K562 (cell line): Measurements from ENCODE around the gene EEF1A1. TPM values are rescaled to one million over a fixed set of nuclear protein-coding genes. Genes with fewer than 3 reads are reported as not detected.
A peak's percentile ranks its signal among the peaks of the same experiment; 100 is the strongest.

Experiments
- ADNP ChIP-seq: fragments of 200-800 bp; sonication (Bioruptor generic); IDR thresholded peaks from 2 replicates; pipeline ENCODE4 v1.6.1; 2016; ENCODE audit warnings: missing genetic modification characterization, missing compliant biosample characterization
- ATF7 ChIP-seq: fragments of 450-650 bp; IDR thresholded peaks from 2 replicates; pipeline ENCODE4 v1.7.1; 2014; ENCODE audit warnings: mild to moderate bottlenecking, moderate library complexity
- BHLHE40 ChIP-seq: IDR thresholded peaks from 2 replicates; pipeline ENCODE4 v1.6.1; 2011; ENCODE audit warnings: low read length, improper control_type of control experiment
- CEBPG ChIP-seq, 3 experiments: fragments of 200-800 bp in 1 of 3; sonication (Bioruptor generic) in 1 of 3; sonication (generic) in 1 of 3; formaldehyde crosslinking in 1 of 3; IDR thresholded peaks in 2 of 3; conservative IDR thresholded peaks in 1 of 3; 2 replicates each; pipeline versions ENCODE4 v1.6.1 to v1.8.0; 2016 to 2022; ENCODE audit warnings: missing compliant biosample characterization in 2 of 3, missing genetic modification characterization in 2 of 3, mild to moderate bottlenecking in 1 of 3, missing genetic modification reagents in 1 of 3
- COPS2 ChIP-seq: fragments of 450-650 bp; conservative IDR thresholded peaks from 2 replicates; pipeline ENCODE4 v1.6.1; 2016; ENCODE audit warnings: mild to moderate bottlenecking, moderate library complexity
- ELF1 ChIP-seq: fragments of 200-800 bp; sonication (Bioruptor generic); IDR thresholded peaks from 2 replicates; pipeline ENCODE4 v1.6.1; 2016; ENCODE audit warnings: missing genetic modification characterization, missing compliant biosample characterization
- IRF9 ChIP-seq: fragments of 450-650 bp; IDR thresholded peaks from 2 replicates; pipeline ENCODE4 v1.6.1; 2016; ENCODE audit warnings: missing biosample characterization, missing genetic modification characterization
- L3MBTL2 ChIP-seq: fragments of 450-650 bp; IDR thresholded peaks from 2 replicates; pipeline ENCODE4 v1.6.1; 2016; ENCODE audit warnings: mild to moderate bottlenecking, moderate library complexity
- NR2C2 ChIP-seq, 2 experiments: fragments of 200-800 bp in 1 of 2; sonication (Bioruptor generic) in 1 of 2; sonication (generic) in 1 of 2; formaldehyde crosslinking in 1 of 2; IDR thresholded peaks; 2 replicates each; pipeline versions ENCODE4 v1.6.1 to v1.8.0; 2016 to 2022; ENCODE audit warnings: mild to moderate bottlenecking in 1 of 2, missing compliant biosample characterization in 1 of 2, missing genetic modification characterization in 1 of 2, missing genetic modification reagents in 1 of 2
- SMARCA4 ChIP-seq: fragments of 450-650 bp; IDR thresholded peaks from 2 replicates; pipeline ENCODE4 v1.6.1; 2016
- SMARCB1 ChIP-seq: IDR thresholded peaks from 2 replicates; pipeline ENCODE4 v1.6.1; 2011; ENCODE audit warnings: improper control_type of control experiment, low read depth; ENCODE audit not compliant: insufficient read length
- ZBTB33 ChIP-seq: sonication (generic); formaldehyde crosslinking; IDR thresholded peaks from 2 replicates; pipeline ENCODE4 v1.8.1; 2023; ENCODE audit warnings: mild to moderate bottlenecking, missing genetic modification reagents
- ZFP36 ChIP-seq: fragments of 150-350 bp; IDR thresholded peaks from 2 replicates; pipeline ENCODE4 v1.6.1; 2018; ENCODE audit warnings: low read length, low read depth; ENCODE audit not compliant: partially characterized antibody
- ZNF134 ChIP-seq: fragments of 250-450 bp; sonication (Bioruptor Pico); conservative IDR thresholded peaks from 2 replicates; pipeline ENCODE4 v1.4.0; 2020
- ZNF184 ChIP-seq: sonication (generic); formaldehyde crosslinking; IDR thresholded peaks from 2 replicates; pipeline ENCODE4 v1.5.0; 2020; ENCODE audit warnings: missing genetic modification reagents
- ZNF3 ChIP-seq: fragments of 250-450 bp; sonication (Bioruptor Pico); IDR thresholded peaks from 2 replicates; pipeline ENCODE4 v1.5.0; 2021; ENCODE audit warnings: mild to moderate bottlenecking, moderate library complexity
- ZNF589 ChIP-seq: fragments of 200-800 bp; sonication (Bioruptor generic); IDR thresholded peaks from 2 replicates; pipeline ENCODE4 v1.6.1; 2016; ENCODE audit warnings: low read depth, missing genetic modification characterization, missing compliant biosample characterization
- ZNF75A ChIP-seq: fragments of 450-650 bp; formaldehyde crosslinking; IDR thresholded peaks from 2 replicates; pipeline ENCODE4 v1.4.0; 2020; ENCODE audit warnings: mild to moderate bottlenecking
- ZNF79 ChIP-seq: fragments of 250-450 bp; sonication (Bioruptor Pico); IDR thresholded peaks from 2 replicates; pipeline ENCODE4 v1.4.0; 2020; ENCODE audit warnings: low read depth, mild to moderate bottlenecking, moderate library complexity
- polyA plus RNA-seq, 8 experiments: library from polyadenylated mRNA; depleted of rRNA in 4 of 8; stranded (reverse) in 5 of 8; unstranded in 3 of 8; fragments of >200 nt; fragmentation: Nextera tagmentation in 2 of 8; fragmentation: Illumina TruSeq in 1 of 8; extraction: Ambion mirVana in 2 of 8; extraction: Trizol in 1 of 8; gene quantifications; 2 replicates each; pipeline versions ENCODE4 v1.2.1 to v1.2.3, GENCODE V29; 2011 to 2014; ENCODE audit warnings: inconsistent platforms in 1 of 8, missing spikeins in 1 of 8
- total RNA-seq, 7 experiments: library from RNA; depleted of rRNA in 6 of 7; stranded (reverse); fragments of >200 nt in 6 of 7; fragmentation: Illumina TruSeq in 2 of 7; extraction: Trizol in 2 of 7; gene quantifications; 2 replicates each; pipeline versions ENCODE4 v1.2.1 to v1.2.3, GENCODE V29; 2011 to 2021; ENCODE audit warnings: low replicate concordance in 1 of 7
- TF ChIP-seq, protein P1 (sequence below): fragments of 450-650 bp; formaldehyde crosslinking; IDR thresholded peaks from 2 replicates; pipeline ENCODE4 v1.4.0; 2020; ENCODE audit warnings: mild to moderate bottlenecking, moderate library complexity
- TF ChIP-seq, protein P2 (sequence below), 2 experiments: fragments of 200-800 bp in 1 of 2; sonication (Bioruptor generic) in 1 of 2; sonication (generic) in 1 of 2; formaldehyde crosslinking in 1 of 2; IDR thresholded peaks in 1 of 2; conservative IDR thresholded peaks in 1 of 2; 2 replicates each; pipeline versions ENCODE4 v1.5.0 to v1.6.1; 2016 to 2020; ENCODE audit warnings: missing compliant biosample characterization in 1 of 2, missing genetic modification characterization in 1 of 2, missing genetic modification reagents in 1 of 2

EEF1A1 gene
- total and polyA plus RNA-seq, 9 of the 15 experiments (the other 6 are each of a cell fraction or from before 2014, with no cell fraction given), result 6,453 to 17,323 (median 11,082) TPM

- TF ChIP-seq, protein P1, sequence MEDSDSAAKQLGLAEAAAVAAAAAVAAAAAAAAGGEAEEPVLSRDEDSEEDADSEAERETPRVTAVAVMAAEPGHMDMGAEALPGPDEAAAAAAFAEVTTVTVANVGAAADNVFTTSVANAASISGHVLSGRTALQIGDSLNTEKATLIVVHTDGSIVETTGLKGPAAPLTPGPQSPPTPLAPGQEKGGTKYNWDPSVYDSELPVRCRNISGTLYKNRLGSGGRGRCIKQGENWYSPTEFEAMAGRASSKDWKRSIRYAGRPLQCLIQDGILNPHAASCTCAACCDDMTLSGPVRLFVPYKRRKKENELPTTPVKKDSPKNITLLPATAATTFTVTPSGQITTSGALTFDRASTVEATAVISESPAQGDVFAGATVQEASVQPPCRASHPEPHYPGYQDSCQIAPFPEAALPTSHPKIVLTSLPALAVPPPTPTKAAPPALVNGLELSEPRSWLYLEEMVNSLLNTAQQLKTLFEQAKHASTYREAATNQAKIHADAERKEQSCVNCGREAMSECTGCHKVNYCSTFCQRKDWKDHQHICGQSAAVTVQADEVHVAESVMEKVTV (CRISPR knock-in tag), result peak; percentile 92
- peak; percentile 83 for TF ChIP-seq ZNF3 (CRISPR knock-in tag)
- TF ChIP-seq ZNF134 (CRISPR knock-in tag), result peak; percentile 95
- TF ChIP-seq, protein P2, sequence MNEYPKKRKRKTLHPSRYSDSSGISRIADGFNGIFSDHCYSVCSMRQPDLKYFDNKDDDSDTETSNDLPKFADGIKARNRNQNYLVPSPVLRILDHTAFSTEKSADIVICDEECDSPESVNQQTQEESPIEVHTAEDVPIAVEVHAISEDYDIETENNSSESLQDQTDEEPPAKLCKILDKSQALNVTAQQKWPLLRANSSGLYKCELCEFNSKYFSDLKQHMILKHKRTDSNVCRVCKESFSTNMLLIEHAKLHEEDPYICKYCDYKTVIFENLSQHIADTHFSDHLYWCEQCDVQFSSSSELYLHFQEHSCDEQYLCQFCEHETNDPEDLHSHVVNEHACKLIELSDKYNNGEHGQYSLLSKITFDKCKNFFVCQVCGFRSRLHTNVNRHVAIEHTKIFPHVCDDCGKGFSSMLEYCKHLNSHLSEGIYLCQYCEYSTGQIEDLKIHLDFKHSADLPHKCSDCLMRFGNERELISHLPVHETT (CRISPR knock-in tag; conservative IDR thresholded peaks at IDR 0.05 in 1 of 2, IDR thresholded peaks at IDR 0.05 in 1 of 2), result peak in 1 of 2 experiments; percentile 100; a peak in 2 of 4 replicates
- TF ChIP-seq CEBPG (CRISPR knock-in tag; IDR thresholded peaks at IDR 0.05), result no peak
- TF ChIP-seq CEBPG (tag; conservative IDR thresholded peaks at IDR 0.05 in 1 of 2, IDR thresholded peaks at IDR 0.05 in 1 of 2), result peak in 1 of 2 experiments; percentile 29; a peak in 1 of 4 replicates
- peak; percentile 83 for TF ChIP-seq L3MBTL2
- TF ChIP-seq ZNF184 (CRISPR knock-in tag), result no peak
- no peak for TF ChIP-seq COPS2
- TF ChIP-seq ZFP36, result peak; percentile 63
- peak; percentile 62; the same call in 1 of the 2 replicates for TF ChIP-seq ATF7
- peak; percentile 99 for TF ChIP-seq ZNF79 (CRISPR knock-in tag)
- TF ChIP-seq NR2C2 (CRISPR knock-in tag; IDR thresholded peaks at IDR 0.05), result no peak
- TF ChIP-seq NR2C2 (tag; IDR thresholded peaks at IDR 0.05), result peak; percentile 91
- peak; percentile 100 for TF ChIP-seq ZNF589 (CRISPR knock-in tag)
- peak; percentile 14; the same call in 1 of the 2 replicates for TF ChIP-seq ZBTB33 (CRISPR knock-in tag)
- peak; percentile 52; the same call in 1 of the 2 replicates for TF ChIP-seq BHLHE40
- TF ChIP-seq IRF9 (tag), result peak; percentile 100
- no peak for TF ChIP-seq SMARCB1
- peak; percentile 95 for TF ChIP-seq ZNF75A
- TF ChIP-seq SMARCA4, result 0 out of 2 replicates have a peak, but pooled peaks have one; percentile 18
- peak; percentile 70 for TF ChIP-seq ELF1 (tag)
- TF ChIP-seq ADNP, result peak; percentile 87
Measured at GRCh38 chr6:73564578-73565345, 43.9 kb upstream of the EEF1A1 start (continued).
